K562 (cell line): ENCODE results near the gene CTSF. TPM values are rescaled to one million over a fixed set of nuclear protein-coding genes. Genes with fewer than 3 reads are reported as not detected.

Experiments used
- ARHGAP35 ChIP-seq: fragments of 450-650 bp; IDR thresholded peaks from 2 replicates; pipeline ENCODE4 v1.6.1; 2018; ENCODE audit not compliant: partially characterized antibody
- BCOR ChIP-seq: fragments of 450-650 bp; IDR thresholded peaks from 2 replicates; pipeline ENCODE4 v1.6.1; 2016
- CBX5 ChIP-seq: IDR thresholded peaks from 2 replicates; pipeline ENCODE4 v1.6.1; 2014; ENCODE audit warnings: low read depth, borderline replicate concordance
- CCAR2 ChIP-seq: fragments of 200-400 bp; formaldehyde crosslinking; IDR thresholded peaks from 2 replicates; pipeline ENCODE4 v1.6.1; 2017; ENCODE audit warnings: mild to moderate bottlenecking, low read depth, low read length
- CXXC5 ChIP-seq: fragments of 250-450 bp; sonication (Bioruptor Pico); IDR thresholded peaks from 2 replicates; pipeline ENCODE4 v1.8.0; 2022; ENCODE audit warnings: inconsistent platforms, mild to moderate bottlenecking, moderate library complexity
- DIDO1 ChIP-seq: fragments of 450-650 bp; IDR thresholded peaks from 2 replicates; pipeline ENCODE4 v1.6.1; 2016; ENCODE audit warnings: low read depth, missing biosample characterization, missing genetic modification characterization
- DMBX1 ChIP-seq: fragments of 250-450 bp; sonication (Bioruptor Pico); IDR thresholded peaks from 2 replicates; pipeline ENCODE4 v1.8.0; 2022; ENCODE audit warnings: inconsistent platforms, mild to moderate bottlenecking, moderate library complexity, borderline replicate concordance
- E2F5 ChIP-seq: sonication (generic); formaldehyde crosslinking; IDR thresholded peaks from 2 replicates; pipeline ENCODE4 v1.8.0; 2022; ENCODE audit warnings: mild to moderate bottlenecking, missing genetic modification reagents
- E2F6 ChIP-seq, 2 experiments: IDR thresholded peaks; 2 replicates each; pipeline ENCODE4 v1.6.1; 2011; ENCODE audit warnings: borderline replicate concordance in 1 of 2, control low read depth in 1 of 2, low read depth in 1 of 2, low read length in 1 of 2, mild to moderate bottlenecking in 1 of 2, mixed read lengths in 1 of 2, moderate library complexity in 1 of 2; ENCODE audit not compliant: insufficient read depth in 1 of 2, insufficient read length in 1 of 2, poor library complexity in 1 of 2, severe bottlenecking in 1 of 2; ENCODE audit errors: extremely low read depth in 1 of 2
- ETV6 ChIP-seq, 3 experiments: fragments of 150-350 bp in 1 of 3; sonication (generic) in 1 of 3; formaldehyde crosslinking in 1 of 3; IDR thresholded peaks; 2 replicates each; pipeline versions ENCODE4 v1.6.1 to v1.8.0; 2014 to 2022; ENCODE audit warnings: borderline replicate concordance in 2 of 3, low read depth in 2 of 3, antibody characterized with exemption in 1 of 3, low read length in 1 of 3, mild to moderate bottlenecking in 1 of 3, missing genetic modification reagents in 1 of 3
- GATAD2A ChIP-seq: fragments of 450-650 bp; IDR thresholded peaks from 2 replicates; pipeline ENCODE4 v1.6.1; 2017
- HDAC2 ChIP-seq: fragments of 450-650 bp; IDR thresholded peaks from 2 replicates; pipeline ENCODE4 v1.6.1; 2016; ENCODE audit warnings: mild to moderate bottlenecking
- HNRNPK ChIP-seq: fragments of 200-400 bp; formaldehyde crosslinking; IDR thresholded peaks from one replicate; pipeline ENCODE4 v1.6.1; 2018; ENCODE audit warnings: mild to moderate bottlenecking, low read depth, low read length; ENCODE audit not compliant: poor library complexity, severe bottlenecking
- MAFK ChIP-seq: IDR thresholded peaks from 2 replicates; pipeline ENCODE4 v1.6.1; 2011; ENCODE audit warnings: low read length, improper control_type of control experiment
- MTA2 ChIP-seq: fragments of 450-650 bp; IDR thresholded peaks from 2 replicates; pipeline ENCODE4 v1.6.1; 2016; ENCODE audit warnings: low read depth
- NFRKB ChIP-seq: fragments of 450-650 bp; IDR thresholded peaks from 2 replicates; pipeline ENCODE4 v1.6.1; 2016; ENCODE audit warnings: low read depth
- RBM14 ChIP-seq: fragments of 200-400 bp; formaldehyde crosslinking; IDR thresholded peaks from 2 replicates; pipeline ENCODE4 v1.6.1; 2018; ENCODE audit warnings: low read depth, mild to moderate bottlenecking, low read length, moderate library complexity, borderline replicate concordance; ENCODE audit not compliant: insufficient read depth
- SNAPC5 ChIP-seq: fragments of 250-450 bp; sonication (Bioruptor Pico); IDR thresholded peaks from 2 replicates; pipeline ENCODE4 v1.8.0; 2021; ENCODE audit warnings: moderate library complexity, mild to moderate bottlenecking, inconsistent platforms
- SRSF7 ChIP-seq: fragments of 200-400 bp; formaldehyde crosslinking; optimal IDR thresholded peaks from 2 replicates; pipeline ENCODE3; 2017; ENCODE audit warnings: mild to moderate bottlenecking, low read depth, low read length
- TEAD4 ChIP-seq, 2 experiments: sonication (generic) in 1 of 2; formaldehyde crosslinking in 1 of 2; IDR thresholded peaks; 2 replicates each; pipeline versions ENCODE4 v1.6.1 to v1.8.0; 2012 to 2022; ENCODE audit warnings: borderline replicate concordance in 1 of 2, inconsistent platforms in 1 of 2, low read length in 1 of 2, mild to moderate bottlenecking in 1 of 2, missing genetic modification reagents in 1 of 2
- ZC3H11A ChIP-seq: IDR thresholded peaks from 2 replicates; pipeline ENCODE4 v1.6.1; 2012; ENCODE audit warnings: low read depth, low read length, improper control_type of control experiment
- ZFP1 ChIP-seq: fragments of 450-650 bp; formaldehyde crosslinking; IDR thresholded peaks from 2 replicates; pipeline ENCODE4 v1.4.0; 2020; ENCODE audit warnings: mild to moderate bottlenecking, mixed read lengths
- ZNF165 ChIP-seq: fragments of 250-450 bp; sonication (Bioruptor Pico); IDR thresholded peaks from 2 replicates; pipeline ENCODE4 v1.4.0; 2020; ENCODE audit warnings: borderline replicate concordance
- ZNF217 ChIP-seq: sonication (generic); formaldehyde crosslinking; IDR thresholded peaks from 2 replicates; pipeline ENCODE4 v1.8.0; 2022; ENCODE audit warnings: mild to moderate bottlenecking, missing genetic modification reagents
- ZNF584 ChIP-seq: fragments of 200-800 bp; sonication (Bioruptor generic); IDR thresholded peaks from 2 replicates; pipeline ENCODE4 v1.6.1; 2016; ENCODE audit warnings: low read depth, mild to moderate bottlenecking, missing genetic modification characterization, missing compliant biosample characterization
- ZNF76 ChIP-seq: fragments of 250-450 bp; sonication (Bioruptor Pico); IDR thresholded peaks from 2 replicates; pipeline ENCODE4 v1.4.0; 2020; ENCODE audit warnings: mild to moderate bottlenecking, moderate library complexity, borderline replicate concordance
- polyA plus RNA-seq, 8 experiments: library from polyadenylated mRNA; depleted of rRNA in 4 of 8; stranded (reverse) in 5 of 8; unstranded in 3 of 8; fragments of >200 nt; fragmentation: Nextera tagmentation in 2 of 8; fragmentation: Illumina TruSeq in 1 of 8; extraction: Ambion mirVana in 2 of 8; extraction: Trizol in 1 of 8; gene quantifications; 2 replicates each; pipeline versions ENCODE4 v1.2.1 to v1.2.3, GENCODE V29; 2011 to 2014; ENCODE audit warnings: inconsistent platforms in 1 of 8, missing spikeins in 1 of 8
- total RNA-seq, 7 experiments: library from RNA; depleted of rRNA in 6 of 7; stranded (reverse); fragments of >200 nt in 6 of 7; fragmentation: Illumina TruSeq in 2 of 7; extraction: Trizol in 2 of 7; gene quantifications; 2 replicates each; pipeline versions ENCODE4 v1.2.1 to v1.2.3, GENCODE V29; 2011 to 2021; ENCODE audit warnings: low replicate concordance in 1 of 7

The CTSF gene
- total and polyA plus RNA-seq, 9 of the 15 experiments (the other 6 are each of a cell fraction or from before 2014, with no cell fraction given): 0.41 to 10.5 (median 3.8) TPM

GRCh38 chr11:66616379-66617154, 48.2 kb upstream of the CTSF start, which contains the start of gene RBM14 (continued):
- TF ChIP-seq CCAR2: no peak
- no peak for TF ChIP-seq MTA2
- no peak for TF ChIP-seq HDAC2
- TF ChIP-seq TEAD4 (IDR thresholded peaks at IDR 0.05; ENCODE audit: low read length): 0 out of 2 replicates have a peak, but pooled peaks have one; percentile 18
- peak; percentile 65; the same call in 1 of the 2 replicates for TF ChIP-seq TEAD4 (CRISPR knock-in tag; IDR thresholded peaks at IDR 0.05; ENCODE audit: borderline replicate concordance)
- no peak for TF ChIP-seq HNRNPK
- TF ChIP-seq GATAD2A: no peak
- no peak for TF ChIP-seq ARHGAP35
- peak; percentile 82; the same call in 1 of the 2 replicates for TF ChIP-seq E2F5 (CRISPR knock-in tag)
- no peak for TF ChIP-seq BCOR
- peak; percentile 74; the same call in 1 of the 2 replicates for TF ChIP-seq ZNF584 (CRISPR knock-in tag)
- TF ChIP-seq NFRKB: peak; percentile 91
- 0 out of 2 replicates have a peak, but pooled peaks have one; percentile 6 for TF ChIP-seq ZFP1 (CRISPR knock-in tag)
- TF ChIP-seq SNAPC5 (CRISPR knock-in tag): no peak
- no peak for TF ChIP-seq MAFK
- TF ChIP-seq CXXC5: peak; percentile 83
- no peak for TF ChIP-seq SRSF7
- TF ChIP-seq ZC3H11A: no peak
- no peak for TF ChIP-seq CBX5
- peak; percentile 64 to 82 for TF ChIP-seq E2F6 (IDR thresholded peaks at IDR 0.05; ENCODE audit: borderline replicate concordance in 1 of 2, extremely low read depth in 1 of 2, insufficient read depth in 1 of 2, insufficient read length in 1 of 2, low read depth in 1 of 2, low read length in 1 of 2, poor library complexity in 1 of 2, severe bottlenecking in 1 of 2)
- peak; percentile 63; the same call in 1 of the 2 replicates for TF ChIP-seq RBM14
- TF ChIP-seq ZNF76 (CRISPR knock-in tag): peak; percentile 64; the same call in 1 of the 2 replicates
- TF ChIP-seq ZNF217 (CRISPR knock-in tag): no peak
- peak; percentile 93 for TF ChIP-seq DMBX1 (CRISPR knock-in tag)
- no peak for TF ChIP-seq ETV6 (IDR thresholded peaks at IDR 0.05; ENCODE audit: borderline replicate concordance in 1 of 2, low read depth in 2 of 2, low read length in 1 of 2)
- no peak for TF ChIP-seq ETV6 (CRISPR knock-in tag; IDR thresholded peaks at IDR 0.05; ENCODE audit: borderline replicate concordance)
- peak; percentile 52; the same call in 1 of the 2 replicates for TF ChIP-seq ZNF165 (CRISPR knock-in tag)
- TF ChIP-seq DIDO1 (tag): no peak
